MM.1S (cell line): ENCODE data around the gene CTNNA3.

Experiments
- EZH2 ChIP-seq: fragments of 300-600 bp; sonication (generic); optimal IDR thresholded peaks from 2 replicates; pipeline ENCODE3; 2017; ENCODE audit warnings: low read depth, mild to moderate bottlenecking, antibody characterized with exemption, low read length, mixed read lengths
- TF ChIP-seq, protein P1 (sequence below): fragments of 300-600 bp; sonication (generic); IDR thresholded peaks from 2 replicates; pipeline ENCODE4 v1.5.1; 2016; ENCODE audit warnings: antibody characterized with exemption, low read length, mixed read lengths

DNA sequence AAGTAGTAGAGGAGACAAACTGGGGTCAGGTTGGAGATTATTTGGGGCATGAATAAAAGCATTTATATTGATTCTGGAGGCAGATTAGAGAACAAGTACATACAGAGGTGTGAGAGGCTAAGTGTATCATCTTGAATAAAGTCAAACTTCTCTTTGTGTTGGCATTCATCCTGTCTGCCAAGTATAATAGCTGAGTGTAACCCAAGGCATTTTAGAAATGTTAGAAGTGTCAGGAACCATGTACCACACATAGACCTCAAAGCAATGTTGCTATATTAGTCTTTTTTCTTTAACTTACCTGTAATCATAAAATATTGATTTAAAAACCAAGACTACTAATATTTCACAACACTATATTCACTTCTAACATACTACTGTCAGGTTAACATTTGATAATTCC is 826.4 kb downstream of the CTNNA3 start:
- TF ChIP-seq, protein P1, sequence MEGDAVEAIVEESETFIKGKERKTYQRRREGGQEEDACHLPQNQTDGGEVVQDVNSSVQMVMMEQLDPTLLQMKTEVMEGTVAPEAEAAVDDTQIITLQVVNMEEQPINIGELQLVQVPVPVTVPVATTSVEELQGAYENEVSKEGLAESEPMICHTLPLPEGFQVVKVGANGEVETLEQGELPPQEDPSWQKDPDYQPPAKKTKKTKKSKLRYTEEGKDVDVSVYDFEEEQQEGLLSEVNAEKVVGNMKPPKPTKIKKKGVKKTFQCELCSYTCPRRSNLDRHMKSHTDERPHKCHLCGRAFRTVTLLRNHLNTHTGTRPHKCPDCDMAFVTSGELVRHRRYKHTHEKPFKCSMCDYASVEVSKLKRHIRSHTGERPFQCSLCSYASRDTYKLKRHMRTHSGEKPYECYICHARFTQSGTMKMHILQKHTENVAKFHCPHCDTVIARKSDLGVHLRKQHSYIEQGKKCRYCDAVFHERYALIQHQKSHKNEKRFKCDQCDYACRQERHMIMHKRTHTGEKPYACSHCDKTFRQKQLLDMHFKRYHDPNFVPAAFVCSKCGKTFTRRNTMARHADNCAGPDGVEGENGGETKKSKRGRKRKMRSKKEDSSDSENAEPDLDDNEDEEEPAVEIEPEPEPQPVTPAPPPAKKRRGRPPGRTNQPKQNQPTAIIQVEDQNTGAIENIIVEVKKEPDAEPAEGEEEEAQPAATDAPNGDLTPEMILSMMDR, result no peak
- no peak for TF ChIP-seq EZH2
